K562 (cell line): ENCODE measurements around the gene RXFP1. TPM values are rescaled to one million over a fixed set of nuclear protein-coding genes. Genes with fewer than 3 reads are reported as not detected.

Experiments
- ATAC-seq: fragments of 200-7000 bp; cut with Tn5 transposase; 3 replicates; pipeline ENCODE4 v1.9.1; 2020; ENCODE audit warnings: moderate library complexity
- BruUV-seq: library from RNA; stranded (reverse); fragments of 400-500 nt; replicated peaks from 2 replicates; lab custom pipeline; 2021; lab: Mats Ljungman, UMichigan
- CTCF ChIA-PET: fragments of 300-600 bp; formaldehyde crosslinking; extraction: SDS; loops from one replicate; lab custom pipeline; 2021; ENCODE audit warnings: low intra/inter-chr PET ratio; lab: Yijun Ruan, JAX
- POLR2A ChIA-PET: fragments of 300-600, 350-650 bp; sonication (Branson Sonifier 250); formaldehyde crosslinking; extraction: SDS; loops from one replicate; lab custom pipeline; 2021; ENCODE audit warnings: antibody characterized with exemption, inconsistent platforms; lab: Yijun Ruan, JAX
- DNase-seq, 4 experiments: peaks; one replicate each; pipeline versions ENCODE4 v3.0.0 to v3.0.0-alpha.2; 2011 to 2018; ENCODE audit warnings: low spot score in 3 of 4, mixed read lengths in 3 of 4; ENCODE audit errors: extremely low read depth in 1 of 4
- FAIRE-seq: peaks from 2 replicates; lab custom pipeline; 2011; peaks lifted over from hg19 to GRCh38; lab: Jason Lieb, UNC
- H2AFZ ChIP-seq: 2 replicates; pipeline ENCODE4 v1.6.0; 2011; ENCODE audit warnings: low read depth, low read length, control low read depth, inconsistent platforms
- H3K27ac ChIP-seq: fragments of 200-600 bp; 3 replicates; pipeline ENCODE4 v1.8.0; 2011; ENCODE audit warnings: low read depth, mild to moderate bottlenecking, control low read depth, inconsistent platforms, low read length, moderate library complexity, mixed read lengths; ENCODE audit errors: extremely low read depth
- H3K27me3 ChIP-seq, 2 experiments: fragments of 300-600 bp in 1 of 2; 2 replicates in 1 of 2; 3 replicates in 1 of 2; pipeline versions ENCODE4 v1.6.0 to v1.8.0; 2011; ENCODE audit warnings: inconsistent platforms in 2 of 2, low read length in 2 of 2, mild to moderate bottlenecking in 1 of 2, mixed read lengths in 1 of 2, moderate library complexity in 1 of 2; ENCODE audit not compliant: control insufficient read depth in 2 of 2, insufficient read depth in 2 of 2
- H3K36me3 ChIP-seq: fragments of 300-600 bp; 3 replicates; pipeline ENCODE4 v1.8.0; 2011; ENCODE audit warnings: mild to moderate bottlenecking, low read length, inconsistent platforms; ENCODE audit not compliant: control insufficient read depth, insufficient read depth
- H3K4me1 ChIP-seq, 2 experiments: fragments of 200-600 bp in 1 of 2; replicated peaks in 1 of 2; 2 replicates in 1 of 2; 3 replicates in 1 of 2; pipeline versions ENCODE4 v1.5.1 to v1.8.0; 2011; ENCODE audit warnings: inconsistent platforms in 2 of 2, low read length in 2 of 2, mild to moderate bottlenecking in 1 of 2, mixed read lengths in 1 of 2, moderate library complexity in 1 of 2; ENCODE audit not compliant: control insufficient read depth in 2 of 2, insufficient read depth in 2 of 2
- H3K4me2 ChIP-seq: 2 replicates; pipeline ENCODE4 v1.6.1; 2011; ENCODE audit warnings: low read length, control low read depth, inconsistent platforms, mixed read lengths; ENCODE audit not compliant: insufficient read depth
- H3K4me3 ChIP-seq: fragments of 200-600 bp; sonication (generic), shearing (Covaris generic); 2 replicates; pipeline ENCODE4 v1.5.1; 2016; ENCODE audit warnings: control low read depth, inconsistent platforms
- H3K79me2 ChIP-seq: fragments of 200-600 bp; 3 replicates; pipeline ENCODE4 v1.8.0; 2011; ENCODE audit warnings: low read length, inconsistent platforms; ENCODE audit not compliant: control insufficient read depth, insufficient read depth
- H3K9ac ChIP-seq, 2 experiments: 2 replicates each; pipeline versions ENCODE4 v1.6.0 to v1.6.1; 2011; ENCODE audit warnings: low read depth in 2 of 2, low read length in 2 of 2, control low read depth in 1 of 2, inconsistent platforms in 1 of 2, mild to moderate bottlenecking in 1 of 2, mixed read lengths in 1 of 2; ENCODE audit not compliant: insufficient read depth in 1 of 2
- H3K9me1 ChIP-seq: one replicate; pipeline ENCODE4 v1.6.0; 2011; ENCODE audit warnings: inconsistent platforms, mild to moderate bottlenecking, low read length, moderate library complexity; ENCODE audit not compliant: control insufficient read depth, insufficient read depth
- H3K9me3 ChIP-seq: replicated peaks from 2 replicates; pipeline ENCODE4 v1.5.1; 2011; ENCODE audit warnings: low read depth, low read length, inconsistent platforms; ENCODE audit not compliant: control insufficient read depth, insufficient read depth
- H4K20me1 ChIP-seq: replicated peaks from 2 replicates; pipeline ENCODE4 v1.6.1; 2011; ENCODE audit warnings: low read length, inconsistent platforms, mixed read lengths; ENCODE audit not compliant: control insufficient read depth, insufficient read depth
- CBFA2T3 ChIP-seq: fragments of 450-650 bp; IDR thresholded peaks from 2 replicates; pipeline ENCODE4 v1.6.1; 2017
- DDX20 ChIP-seq: fragments of 450-650 bp; IDR thresholded peaks from 2 replicates; pipeline ENCODE4 v1.6.1; 2016; ENCODE audit warnings: missing genetic modification characterization, low read depth, mild to moderate bottlenecking, missing compliant biosample characterization, moderate library complexity
- ERF ChIP-seq: fragments of 450-650 bp; formaldehyde crosslinking; IDR thresholded peaks from 2 replicates; pipeline ENCODE4 v1.4.0; 2020; ENCODE audit warnings: mild to moderate bottlenecking, mixed read lengths
- FOSL1 ChIP-seq: fragments of 200-800 bp; sonication (Bioruptor generic); conservative IDR thresholded peaks from 2 replicates; pipeline ENCODE4 v1.6.1; 2016; ENCODE audit warnings: missing genetic modification characterization, missing compliant biosample characterization
- GTF2F1 ChIP-seq: IDR thresholded peaks from 2 replicates; pipeline ENCODE4 v1.6.1; 2011; ENCODE audit warnings: low read depth, low read length, improper control_type of control experiment
- IRF1 ChIP-seq: sonication (generic); formaldehyde crosslinking; IDR thresholded peaks from 2 replicates; pipeline ENCODE4 v1.8.0; 2022; ENCODE audit warnings: missing genetic modification reagents, mild to moderate bottlenecking, borderline replicate concordance
- IRF2 ChIP-seq: sonication (generic); formaldehyde crosslinking; IDR thresholded peaks from 2 replicates; pipeline ENCODE4 v1.8.1; 2022; ENCODE audit warnings: mild to moderate bottlenecking, missing genetic modification reagents
- JUND ChIP-seq, 2 experiments: IDR thresholded peaks; 2 replicates in 1 of 2; 3 replicates in 1 of 2; pipeline ENCODE4 v1.6.1; 2011; ENCODE audit warnings: borderline replicate concordance in 2 of 2, low read depth in 2 of 2, low read length in 2 of 2, improper control_type of control experiment in 1 of 2, missing biosample characterization in 1 of 2, missing genetic modification characterization in 1 of 2, missing genetic modification reagents in 1 of 2
- KAT7 ChIP-seq: sonication (generic); formaldehyde crosslinking; IDR thresholded peaks from 2 replicates; pipeline ENCODE4 v1.8.0; 2022; ENCODE audit warnings: missing genetic modification reagents, mild to moderate bottlenecking, borderline replicate concordance
- MCM7 ChIP-seq, 2 experiments: fragments of 450-650 bp; IDR thresholded peaks; 2 replicates each; pipeline ENCODE4 v1.6.1; 2016 to 2018
- NFE2 ChIP-seq: IDR thresholded peaks from 2 replicates; pipeline ENCODE4 v1.6.1; 2014; ENCODE audit warnings: antibody characterized with exemption, low read depth
- NFRKB ChIP-seq: fragments of 450-650 bp; IDR thresholded peaks from 2 replicates; pipeline ENCODE4 v1.6.1; 2016; ENCODE audit warnings: low read depth
- PML ChIP-seq: IDR thresholded peaks from 2 replicates; pipeline ENCODE4 v1.6.1; 2012; ENCODE audit warnings: low read length, inconsistent platforms
- PURB ChIP-seq: sonication (generic); formaldehyde crosslinking; IDR thresholded peaks from 2 replicates; pipeline ENCODE4 v1.9.0; 2021; ENCODE audit warnings: low read depth, mild to moderate bottlenecking, missing genetic modification reagents
- SLC30A9 ChIP-seq: fragments of 250-450 bp; sonication (Bioruptor Pico); IDR thresholded peaks from 2 replicates; pipeline ENCODE4 v1.8.0; 2022; ENCODE audit warnings: mild to moderate bottlenecking, moderate library complexity
- SNRNP70 ChIP-seq: fragments of 200-400 bp; formaldehyde crosslinking; optimal IDR thresholded peaks from 2 replicates; pipeline ENCODE3; 2017; ENCODE audit warnings: low read depth, low read length
- SRSF9 ChIP-seq: fragments of 200-400 bp; formaldehyde crosslinking; IDR thresholded peaks from 2 replicates; pipeline ENCODE4 v1.6.1; 2017; ENCODE audit warnings: low read depth, low read length, borderline replicate concordance
- TEAD4 ChIP-seq, 2 experiments: sonication (generic) in 1 of 2; formaldehyde crosslinking in 1 of 2; IDR thresholded peaks; 2 replicates each; pipeline versions ENCODE4 v1.6.1 to v1.8.0; 2012 to 2022; ENCODE audit warnings: borderline replicate concordance in 1 of 2, inconsistent platforms in 1 of 2, low read length in 1 of 2, mild to moderate bottlenecking in 1 of 2, missing genetic modification reagents in 1 of 2
- WGBS: fragments of 100-300 bp; shearing (Covaris generic); methylation state at CpG from one replicate; pipeline ENCODE4 v1.1.6; 2016; ENCODE audit warnings: low coverage, mixed read lengths; ENCODE audit not compliant: insufficient coverage; ENCODE audit errors: missing lambda C conversion rate; 5-methylcytosine and 5-hydroxymethylcytosine counted together
- in situ Hi-C: fragments of 300-500 bp; cut with MboI; formaldehyde crosslinking; loops from 4 replicates; pipeline ENCODE4 v1.15.0; 2018; ENCODE audit warnings: inconsistent platforms, mixed read lengths
- intact Hi-C: fragments of 100-400 bp; cut with micrococcal nuclease; formaldehyde crosslinking; loops from 2 replicates; pipeline ENCODE4 v1.14.2; 2022
- polyA plus RNA-seq, 8 experiments: library from polyadenylated mRNA; depleted of rRNA in 4 of 8; stranded (reverse) in 5 of 8; unstranded in 3 of 8; fragments of >200 nt; fragmentation: Nextera tagmentation in 2 of 8; fragmentation: Illumina TruSeq in 1 of 8; extraction: Ambion mirVana in 2 of 8; extraction: Trizol in 1 of 8; gene quantifications; 2 replicates each; pipeline versions ENCODE4 v1.2.1 to v1.2.3, GENCODE V29; 2011 to 2014; ENCODE audit warnings: inconsistent platforms in 1 of 8, missing spikeins in 1 of 8
- total RNA-seq, 7 experiments: library from RNA; depleted of rRNA in 6 of 7; stranded (reverse); fragments of >200 nt in 6 of 7; fragmentation: Illumina TruSeq in 2 of 7; extraction: Trizol in 2 of 7; gene quantifications; 2 replicates each; pipeline versions ENCODE4 v1.2.1 to v1.2.3, GENCODE V29; 2011 to 2021; ENCODE audit warnings: low replicate concordance in 1 of 7
- TF ChIP-seq, protein P1 (sequence below): sonication (generic); formaldehyde crosslinking; IDR thresholded peaks from 2 replicates; pipeline ENCODE4 v1.8.1; 2023; ENCODE audit warnings: mild to moderate bottlenecking, missing genetic modification reagents, moderate library complexity

Gene RXFP1
- total and polyA plus RNA-seq, 9 of the 15 experiments (the other 6 are each of a cell fraction or from before 2014, with no cell fraction given) = 0.03 to 0.06 (median 0.04) TPM; not detected in 6

DNA sequence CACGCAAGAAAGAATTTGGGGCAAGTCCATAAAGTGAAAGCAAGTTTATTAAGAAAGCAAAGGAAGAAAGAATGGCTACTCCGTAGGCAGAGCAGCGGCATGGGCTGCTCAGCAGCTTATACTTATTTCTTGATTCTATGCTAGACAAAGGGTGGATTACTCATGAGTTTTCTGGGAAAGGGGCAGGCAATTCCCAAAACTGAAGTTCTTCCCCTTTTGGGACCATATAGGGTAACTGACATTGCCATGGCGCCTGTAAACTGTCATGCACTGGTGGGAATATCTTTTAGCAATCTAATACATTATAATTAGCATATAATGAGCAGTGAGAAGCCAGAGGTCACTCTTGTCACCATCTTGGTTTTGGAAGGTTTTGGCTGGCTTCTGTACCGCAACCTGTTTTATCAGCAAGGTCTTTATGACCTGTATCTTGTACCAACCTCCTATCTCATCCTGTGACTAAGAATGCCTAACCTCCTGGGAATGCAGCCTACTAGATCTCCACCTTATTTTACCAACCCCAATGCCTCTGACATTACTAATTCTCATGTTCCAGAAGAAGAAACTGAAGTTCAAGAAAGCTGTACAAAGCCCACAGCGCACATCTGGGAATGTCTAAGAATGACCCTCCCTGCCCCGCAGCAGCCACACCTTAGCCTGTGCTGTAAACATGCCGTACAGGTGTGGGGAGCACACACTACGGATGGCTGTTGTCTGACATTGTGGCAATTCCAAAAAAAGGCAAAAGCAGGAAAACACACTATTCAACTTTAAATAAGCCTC lies 18.6 kb downstream of the RXFP1 start (continued):
- TF ChIP-seq SLC30A9 (CRISPR knock-in tag) (no peak), DDX20 (tag) (no peak), SRSF9 (no peak), PML (no peak), JUND (IDR thresholded peaks at IDR 0.05; ENCODE audit: borderline replicate concordance, low read depth, low read length) (no peak), JUND (tag; IDR thresholded peaks at IDR 0.05; ENCODE audit: borderline replicate concordance, low read depth, low read length) (0 out of 3 replicates have a peak, but pooled peaks have one; percentile 34), FOSL1 (peak; percentile 86)
- TF ChIP-seq, all 486 proteins: peak for 4

GRCh38 chr4:158541506-158541905 lies 19.8 kb downstream of the RXFP1 start:
- no TSS peak for BruUV-seq
- no peak overlapping the region for H3K4me3 ChIP-seq
- peak; percentile 63 for ATAC-seq
- no peaks in the 10 kb centered on the region for H3K9me3 ChIP-seq
- peak overlapping the region; percentile 5; the same call in 1 of the 3 replicates for H3K27ac ChIP-seq
- in situ Hi-C loops = no loop called here
- no peak for DNase-seq
- ChIA-PET POLR2A (no interaction called here), CTCF (no interaction called here)
- no peak overlapping the region for H3K4me2 ChIP-seq
- no peak for FAIRE-seq
- intact Hi-C loops = no loop called here
- H3K79me2 ChIP-seq = no peaks in the 10 kb centered on the region
- H3K36me3 ChIP-seq = no peaks in the 10 kb centered on the region
- no peaks in the 10 kb centered on the region; a peak in 3 of 5 replicates for H3K4me1 ChIP-seq
- H3K9me1 ChIP-seq = no peaks in the 10 kb centered on the region
- 13% methylated on average over 5 of the region's 5 CpGs for whole genome bisulfite sequencing
- no peaks in the 10 kb centered on the region for H3K27me3 ChIP-seq
- H3K9ac ChIP-seq = no peak overlapping the region
- no peak overlapping the region for H2AFZ ChIP-seq
- no peaks in the 10 kb centered on the region for H4K20me1 ChIP-seq
- TF ChIP-seq IRF2 (CRISPR knock-in tag) (no peak), PURB (CRISPR knock-in tag) (no peak), CBFA2T3 (peak; percentile 57), SNRNP70 (no peak), NFRKB (no peak), GTF2F1 (no peak), KAT7 (CRISPR knock-in tag) (no peak), ERF (CRISPR knock-in tag) (no peak), NFE2 (peak; percentile 84), MCM7 (IDR thresholded peaks at IDR 0.05) (no peak), TEAD4 (IDR thresholded peaks at IDR 0.05; ENCODE audit: low read length) (peak; percentile 18; the same call in 1 of the 2 replicates), TEAD4 (CRISPR knock-in tag; IDR thresholded peaks at IDR 0.05; ENCODE audit: borderline replicate concordance) (no peak), IRF1 (CRISPR knock-in tag) (no peak)
- TF ChIP-seq, protein P1, sequence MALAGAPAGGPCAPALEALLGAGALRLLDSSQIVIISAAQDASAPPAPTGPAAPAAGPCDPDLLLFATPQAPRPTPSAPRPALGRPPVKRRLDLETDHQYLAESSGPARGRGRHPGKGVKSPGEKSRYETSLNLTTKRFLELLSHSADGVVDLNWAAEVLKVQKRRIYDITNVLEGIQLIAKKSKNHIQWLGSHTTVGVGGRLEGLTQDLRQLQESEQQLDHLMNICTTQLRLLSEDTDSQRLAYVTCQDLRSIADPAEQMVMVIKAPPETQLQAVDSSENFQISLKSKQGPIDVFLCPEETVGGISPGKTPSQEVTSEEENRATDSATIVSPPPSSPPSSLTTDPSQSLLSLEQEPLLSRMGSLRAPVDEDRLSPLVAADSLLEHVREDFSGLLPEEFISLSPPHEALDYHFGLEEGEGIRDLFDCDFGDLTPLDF (CRISPR knock-in tag) = no peak
